Stomach (tissue), 9 donors: ENCODE results near the gene CDC5L. TPM values are rescaled to one million over a fixed set of nuclear protein-coding genes. Genes with fewer than 3 reads are reported as not detected.

Experiments used
- DNase-seq, 2 donors: peaks; one replicate each; pipeline versions ENCODE4 v3.0.0 to v3.0.0-alpha.2; 2013 to 2019
- H3K27ac ChIP-seq, 5 donors: fragments of 200-600 bp in 4 of 5; sonication (generic) in 4 of 5; one replicate each; pipeline ENCODE4 v1.5.1; 2013 to 2019; ENCODE audit warnings: mild to moderate bottlenecking in 1 of 5, moderate library complexity in 1 of 5
- H3K27me3 ChIP-seq, 3 donors: fragments of 200-600 bp; sonication (generic); one replicate each; pipeline ENCODE4 v1.5.1; 2017 to 2019; ENCODE audit warnings: mixed run types in 1 of 3
- H3K36me3 ChIP-seq, 4 donors: fragments of 200-600 bp; sonication (generic); 1 replicate in 3 of 4; 2 replicates in 1 of 4; pipeline ENCODE4 v1.5.1; 2016 to 2019
- H3K4me1 ChIP-seq, 4 donors: fragments of 200-600 bp; sonication (generic); one replicate each; pipeline ENCODE4 v1.5.1; 2016 to 2019
- H3K4me3 ChIP-seq, 4 donors: fragments of 200-600 bp; sonication (generic) in 3 of 4; one replicate each; pipeline ENCODE4 v1.5.1; 2016 to 2019; ENCODE audit warnings: mild to moderate bottlenecking in 1 of 4
- H3K9me3 ChIP-seq, 4 donors: fragments of 200-600 bp; sonication (generic); one replicate each; pipeline ENCODE4 v1.5.1; 2016 to 2019
- CTCF ChIP-seq, 7 experiments: fragments of 450-650 bp in 4 of 7; fragments of 200-600 bp in 3 of 7; sonication (generic) in 3 of 7; IDR thresholded peaks; one replicate each; pipeline ENCODE4 v1.5.1; 2016 to 2019; ENCODE audit warnings: antibody characterized with exemption in 7 of 7, control low read depth in 2 of 7, mild to moderate bottlenecking in 1 of 7
- EP300 ChIP-seq: sonication (generic); formaldehyde crosslinking; IDR thresholded peaks from one replicate; pipeline ENCODE4 v1.6.1; 2017; ENCODE audit warnings: antibody characterized with exemption
- POLR2A ChIP-seq, 4 donors: fragments of 450-650 bp; IDR thresholded peaks; one replicate each; pipeline ENCODE4 v1.6.1; 2016; ENCODE audit warnings: antibody characterized with exemption in 4 of 4, control low read depth in 2 of 4, mild to moderate bottlenecking in 1 of 4, moderate library complexity in 1 of 4
- POLR2AphosphoS5 ChIP-seq, 3 donors: sonication (generic); formaldehyde crosslinking; IDR thresholded peaks; one replicate each; pipeline ENCODE4 v1.6.1; 2016; ENCODE audit warnings: antibody characterized with exemption in 3 of 3
- WGBS, 5 donors: extraction: QIAGEN DNeasy Blood & Tissue Kit in 3 of 5; methylation state at CpG; one replicate each; pipeline versions ENCODE4 v1.1.5 to v1.1.7; 2013 to 2018; 5-methylcytosine and 5-hydroxymethylcytosine counted together
- intact Hi-C: fragments of 100-400 bp; cut with DNase I; formaldehyde crosslinking; loops from one replicate; pipeline ENCODE4 v1.15.1; 2023; ENCODE audit warnings: low total_unique reads
- polyA plus RNA-seq, 3 donors: library from polyadenylated mRNA; stranded (reverse); fragments of 200-250 nt; gene quantifications; one replicate each; pipeline ENCODE4 v1.2.3, GENCODE V29; 2013
- total RNA-seq, 5 donors: library from RNA; depleted of rRNA; stranded (reverse); fragments of >200 nt; gene quantifications; one replicate each; pipeline versions ENCODE4 v1.1.0 to v1.2.3, GENCODE V29; 2014 to 2016
- donor health status: healthy with polysubstance abuse.
- donor health status: Bipolar disorder and iron deficiency.
- donor health status: healthy.

CDC5L gene
- total and polyA plus RNA-seq, 8 donors, result 4.9 to 29.2 (median 8.2) TPM

- H3K27ac ChIP-seq, result no peak overlapping the region
- TF ChIP-seq CTCF (IDR thresholded peaks at IDR 0.05), result no peak
- H3K36me3 ChIP-seq, result peaks cover 0 to 57% (median 32%) of the 10 kb centered on the region in 4 donors
- H3K27me3 ChIP-seq, result no peaks in the 10 kb centered on the region
- WGBS, 5 donors, result 90 to 96% (median 94%) methylated on average over 5 of the region's 5 CpGs
- intact Hi-C loops, result no loop called here
- no peak overlapping the region for H3K4me3 ChIP-seq
- DNase-seq, result no peak
- H3K9me3 ChIP-seq, result peaks cover 0 to 26% (median 12%) of the 10 kb centered on the region in 4 donors
- H3K4me1 ChIP-seq, result peaks cover 0 to 18% (median 9%) of the 10 kb centered on the region in 4 donors
Observed at GRCh38 chr6:44441091-44441855, 53.8 kb downstream of the CDC5L start.

- Histone ChIP-seq H3K4me1 (peaks cover 0 to 22% (median 11%) of the 10 kb centered on the region in 4 donors), H3K36me3 (peaks cover 0 to 66% (median 38%) of the 10 kb centered on the region in 4 donors), H3K27me3 (no peaks in the 10 kb centered on the region), H3K4me3 (no peak overlapping the region), H3K9me3 (peaks cover 0 to 26% (median 12%) of the 10 kb centered on the region in 4 donors), H3K27ac (no peak overlapping the region)
- 83 to 97% (median 92%) methylated on average over 1 of the region's 1 CpG for WGBS, 5 donors
- intact Hi-C loops, result no loop called here
- TF ChIP-seq EP300, result no peak
- no peak for TF ChIP-seq POLR2AphosphoS5 (IDR thresholded peaks at IDR 0.05)
- TF ChIP-seq CTCF (IDR thresholded peaks at IDR 0.05), result no peak
- no peak for TF ChIP-seq POLR2A (IDR thresholded peaks at IDR 0.05)
- DNase-seq, result no peak
Observed at GRCh38 chr6:44442236-44442635, 54.7 kb downstream of the CDC5L start.

GRCh38 chr6:44442833-44443444, 55.4 kb downstream of the CDC5L start:
- peaks cover 0 to 26% (median 12%) of the 10 kb centered on the region in 4 donors for H3K9me3 ChIP-seq
- intact Hi-C loops, result no loop called here
- no peak overlapping the region for H3K4me3 ChIP-seq
- DNase-seq, result no peak
- no peak for TF ChIP-seq EP300
- TF ChIP-seq POLR2AphosphoS5 (IDR thresholded peaks at IDR 0.05), result no peak
- no peaks in the 10 kb centered on the region for H3K27me3 ChIP-seq
- H3K36me3 ChIP-seq, result peaks cover 0 to 73% (median 45%) of the 10 kb centered on the region in 4 donors
- peaks cover 0 to 22% (median 11%) of the 10 kb centered on the region in 4 donors for H3K4me1 ChIP-seq
- H3K27ac ChIP-seq, result no peak overlapping the region

GRCh38 chr6:44444853-44445252, 57.3 kb downstream of the CDC5L start:
- peaks cover 0 to 22% (median 11%) of the 10 kb centered on the region in 4 donors for H3K4me1 ChIP-seq
- H3K4me3 ChIP-seq, result no peak overlapping the region
- no peak for TF ChIP-seq POLR2AphosphoS5 (IDR thresholded peaks at IDR 0.05)
- TF ChIP-seq EP300, result no peak
- TF ChIP-seq POLR2A (IDR thresholded peaks at IDR 0.05), result no peak
- TF ChIP-seq CTCF (IDR thresholded peaks at IDR 0.05), result no peak
- peaks cover 0 to 26% (median 12%) of the 10 kb centered on the region in 4 donors for H3K9me3 ChIP-seq
- intact Hi-C loops, result no loop called here
- H3K27ac ChIP-seq, result no peak overlapping the region
- DNase-seq, result no peak
- H3K27me3 ChIP-seq, result no peaks in the 10 kb centered on the region
- WGBS, 5 donors, result 36 to 74% (median 67%) methylated on average over 1 of the region's 1 CpG; no CpG with 5 or more reads in 1 of the 5 donors
- peaks cover 0 to 89% (median 52%) of the 10 kb centered on the region in 4 donors for H3K36me3 ChIP-seq
